Effector memory CD4-positive, alpha-beta T cell (primary cell): ENCODE data around the gene HSPA12A.
A peak's percentile ranks its signal among the peaks of the same experiment; 100 is the strongest.

Source experiments
- DNase-seq, 3 donors: peaks; one replicate each; pipeline ENCODE4 v3.0.0-alpha.2; 2020
- H3K27ac ChIP-seq: 2 replicates; pipeline ENCODE4 v1.7.0; 2013; ENCODE audit warnings: mild to moderate bottlenecking, low read length, moderate library complexity; ENCODE audit not compliant: insufficient read depth, poor library complexity, severe bottlenecking
- H3K27me3 ChIP-seq: replicated peaks from 2 replicates; pipeline ENCODE4 v1.7.0; 2013; ENCODE audit warnings: mild to moderate bottlenecking, low read length; ENCODE audit not compliant: insufficient read depth, control insufficient read depth, poor library complexity, severe bottlenecking
- H3K36me3 ChIP-seq: 2 replicates; pipeline ENCODE4 v1.7.0; 2013; ENCODE audit warnings: mild to moderate bottlenecking, low read length, moderate library complexity; ENCODE audit not compliant: control insufficient read depth, insufficient read depth
- H3K4me1 ChIP-seq: 2 replicates; pipeline ENCODE4 v1.7.0; 2013; ENCODE audit warnings: low read length, mild to moderate bottlenecking; ENCODE audit not compliant: control insufficient read depth, insufficient read depth, poor library complexity, severe bottlenecking
- H3K4me3 ChIP-seq: 2 replicates; pipeline ENCODE4 v1.7.0; 2013; ENCODE audit warnings: low read length, low read depth, mild to moderate bottlenecking; ENCODE audit not compliant: insufficient read depth, poor library complexity, severe bottlenecking
- H3K9me3 ChIP-seq: 2 replicates; pipeline ENCODE4 v1.7.0; 2013; ENCODE audit warnings: mild to moderate bottlenecking, low read length, moderate library complexity; ENCODE audit not compliant: control insufficient read depth
- total RNA-seq, 3 donors: gene quantifications; one replicate each; lab custom pipeline; 2026; lab: John Stamatoyannopoulos, UW

Gene HSPA12A
- 0.44 to 1.6 (median 1.4) reads per million in 3 donors for total RNA-seq

- no peak within 1 kb of the TSS for H3K27ac ChIP-seq
- H3K4me3 ChIP-seq, result peak within 1 kb of the TSS; percentile 48
- H3K36me3 ChIP-seq, result no peaks in the 10 kb centered on the region
- peaks cover 13% of the 10 kb centered on the region for H3K4me1 ChIP-seq
- H3K27me3 ChIP-seq, result peaks cover 39% of the 10 kb centered on the region
- no peaks in the 10 kb centered on the region for H3K9me3 ChIP-seq
- DNase-seq, result peak in 2 of 3 donors; percentile 19 to 20
Observed at GRCh38 chr10:116742367-116743265, at the start of gene HSPA12A. TSS of gene HSPA12A (minus strand) at chr10:116742566. CDS start at chr10:116742469, 97 bp downstream.

DNA sequence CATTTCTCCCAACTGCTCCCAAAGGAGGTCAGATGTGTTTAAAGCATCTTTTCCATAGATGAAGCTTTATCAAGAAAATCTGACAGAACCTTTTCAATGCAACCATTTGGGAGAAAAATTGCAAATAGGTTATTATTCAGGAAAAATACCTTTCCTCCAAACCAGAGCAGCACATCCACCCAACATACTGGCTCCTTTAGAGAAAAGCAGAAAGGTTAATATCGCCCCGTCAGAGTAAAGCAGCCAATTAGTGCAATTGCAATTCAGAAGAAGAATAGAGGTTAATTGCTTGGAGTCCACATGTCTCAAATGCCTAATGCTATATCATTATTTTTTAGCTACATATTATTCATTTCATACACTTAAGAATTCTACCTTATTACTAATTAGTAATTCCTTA is 48.9 kb upstream of the HSPA12A start:
- H3K27ac ChIP-seq, result no peak overlapping the region
- no peak overlapping the region for H3K4me3 ChIP-seq
- H3K27me3 ChIP-seq, result no peaks in the 10 kb centered on the region
- peaks cover 4% of the 10 kb centered on the region for H3K4me1 ChIP-seq
- no peak for DNase-seq
- H3K36me3 ChIP-seq, result no peaks in the 10 kb centered on the region
- no peaks in the 10 kb centered on the region for H3K9me3 ChIP-seq

DNA sequence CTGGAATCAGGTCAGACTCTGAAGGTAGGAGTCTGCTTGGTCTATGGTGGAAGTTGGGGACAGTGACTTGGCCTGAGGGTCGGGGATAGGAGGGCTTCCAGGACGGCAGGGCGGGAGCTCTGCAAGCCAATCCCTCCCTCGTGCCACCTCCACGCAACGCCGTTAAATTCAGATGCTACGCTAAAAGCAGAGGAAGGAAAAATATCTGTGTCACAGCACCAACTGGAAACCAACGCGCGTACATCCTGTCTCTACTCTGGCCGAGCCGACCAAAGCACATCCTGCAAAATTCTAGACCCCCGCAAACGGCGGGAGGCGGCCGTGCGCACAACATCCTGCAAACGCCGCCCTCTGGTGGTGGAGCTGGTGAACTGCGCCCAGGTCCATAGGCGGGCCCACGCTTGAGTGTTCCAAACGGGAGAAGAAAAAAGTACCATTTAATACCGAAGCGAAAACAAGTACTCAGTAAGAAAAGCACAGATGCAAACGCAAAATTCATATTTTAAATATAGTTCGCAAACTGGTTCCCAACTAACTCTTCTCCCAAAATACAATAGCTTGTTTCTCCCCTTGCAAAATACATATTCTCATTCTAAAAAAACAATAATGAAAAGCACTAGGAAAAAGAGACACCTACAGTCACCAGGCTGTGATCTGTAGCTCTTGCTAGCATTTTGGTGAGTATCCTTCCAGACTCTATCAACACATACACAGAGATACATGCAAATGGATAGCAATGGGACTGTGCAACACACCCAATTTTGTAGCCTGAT is 45.7 kb upstream of the HSPA12A start:
- Histone ChIP-seq H3K27ac (no peak overlapping the region), H3K9me3 (no peaks in the 10 kb centered on the region), H3K36me3 (no peaks in the 10 kb centered on the region), H3K4me3 (peak overlapping the region; percentile 31), H3K27me3 (no peaks in the 10 kb centered on the region), H3K4me1 (peaks cover 4% of the 10 kb centered on the region)
- DNase-seq, result peak; percentile 44 to 57 (median 45)

- H3K27ac ChIP-seq, result no peak overlapping the region
- no peaks in the 10 kb centered on the region for H3K27me3 ChIP-seq
- H3K4me1 ChIP-seq, result peaks cover 4% of the 10 kb centered on the region
- H3K4me3 ChIP-seq, result no peak overlapping the region
- DNase-seq, result no peak
- no peaks in the 10 kb centered on the region for H3K36me3 ChIP-seq
- no peaks in the 10 kb centered on the region for H3K9me3 ChIP-seq
Observed at GRCh38 chr10:116787053-116787659, 44.8 kb upstream of the HSPA12A start.

DNA sequence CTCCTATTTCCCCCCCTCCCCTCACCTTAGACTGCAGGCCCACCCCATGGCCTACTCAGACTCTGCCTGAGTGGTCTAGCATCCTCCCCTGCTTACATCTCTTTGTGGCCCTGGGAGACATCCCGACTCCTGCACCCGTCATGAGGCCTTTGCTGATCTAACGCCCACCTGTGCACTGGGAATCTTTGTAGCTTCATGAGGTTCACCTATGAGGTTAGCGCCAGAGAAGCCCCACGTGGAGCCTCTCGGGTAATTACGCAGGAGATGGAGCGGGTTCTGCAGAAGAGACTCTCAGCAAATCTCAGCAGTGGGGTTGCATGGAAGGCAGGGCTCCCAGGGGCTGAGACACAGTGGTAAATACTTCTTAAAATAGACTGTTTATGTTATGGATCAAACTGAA is 43.5 kb upstream of the HSPA12A start:
- Histone ChIP-seq H3K27ac (no peak overlapping the region), H3K36me3 (no peaks in the 10 kb centered on the region), H3K4me1 (peaks cover 4% of the 10 kb centered on the region), H3K9me3 (no peaks in the 10 kb centered on the region), H3K4me3 (no peak overlapping the region), H3K27me3 (no peaks in the 10 kb centered on the region)
- no peak for DNase-seq

- no peak overlapping the region for H3K27ac ChIP-seq
- H3K4me1 ChIP-seq, result peaks cover 4% of the 10 kb centered on the region
- no peaks in the 10 kb centered on the region for H3K36me3 ChIP-seq
- no peak overlapping the region for H3K4me3 ChIP-seq
- no peaks in the 10 kb centered on the region for H3K27me3 ChIP-seq
- no peaks in the 10 kb centered on the region for H3K9me3 ChIP-seq
- no peak for DNase-seq
Observed at GRCh38 chr10:116785282-116785681, 42.9 kb upstream of the HSPA12A start.

GRCh38 chr10:116784651-116785050 is 42.3 kb upstream of the HSPA12A start:
- Histone ChIP-seq H3K36me3 (no peaks in the 10 kb centered on the region), H3K4me3 (no peak overlapping the region), H3K9me3 (no peaks in the 10 kb centered on the region), H3K4me1 (peaks cover 4% of the 10 kb centered on the region), H3K27ac (no peak overlapping the region), H3K27me3 (no peaks in the 10 kb centered on the region)
- no peak for DNase-seq

DNA sequence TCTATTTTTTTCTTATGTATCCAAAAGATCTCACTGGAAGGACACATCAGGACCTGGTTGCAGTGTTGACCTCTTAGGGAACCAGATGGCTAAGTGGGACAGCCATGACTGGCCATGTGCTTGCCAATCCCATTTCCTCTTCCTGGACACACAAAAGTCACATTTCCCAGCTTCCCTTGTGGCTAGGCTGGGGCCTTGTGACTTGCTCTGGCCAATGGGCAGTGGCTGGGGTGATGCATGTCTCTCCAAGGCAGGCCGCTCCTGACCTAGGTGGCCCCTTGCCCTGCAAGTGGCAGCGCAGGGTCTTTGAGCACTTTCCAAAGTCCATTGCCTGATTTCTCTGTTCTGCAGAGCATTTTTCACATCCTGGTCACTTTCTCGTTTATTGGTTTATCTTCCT is 41.7 kb upstream of the HSPA12A start:
- no peak overlapping the region for H3K4me3 ChIP-seq
- H3K36me3 ChIP-seq, result no peaks in the 10 kb centered on the region

GRCh38 chr10:116783011-116783655 is 40.8 kb upstream of the HSPA12A start:
- no peaks in the 10 kb centered on the region for H3K9me3 ChIP-seq
- H3K4me3 ChIP-seq, result no peak overlapping the region
- H3K4me1 ChIP-seq, result peaks cover 4% of the 10 kb centered on the region
- H3K27ac ChIP-seq, result no peak overlapping the region
- H3K36me3 ChIP-seq, result no peaks in the 10 kb centered on the region
- no peaks in the 10 kb centered on the region for H3K27me3 ChIP-seq
- no peak for DNase-seq

More for the DNA sequence above, 41.7 kb upstream of the HSPA12A start:
- DNase-seq, result no peak
- H3K27me3 ChIP-seq, result no peaks in the 10 kb centered on the region
- peaks cover 4% of the 10 kb centered on the region for H3K4me1 ChIP-seq
- no peak overlapping the region for H3K27ac ChIP-seq
- no peaks in the 10 kb centered on the region for H3K9me3 ChIP-seq
